GM18507 (cell line): ENCODE data around the gene PRDM16.

Experiments
- DNase-seq: peaks from one replicate; pipeline ENCODE4 v3.0.0; 2011; ENCODE audit warnings: low read depth; ENCODE audit not compliant: insufficient read length; ENCODE audit errors: extremely low spot score
- FAIRE-seq: peaks from 2 replicates; lab custom pipeline; 2011; peaks lifted over from hg19 to GRCh38; lab: Jason Lieb, UNC

Gene PRDM16

GRCh38 chr1:3065797-3066196 is 3.2 kb upstream of the PRDM16 start:
- FAIRE-seq (no peak), DNase-seq (no peak)

- FAIRE-seq (no peak), DNase-seq (no peak)
Measured at GRCh38 chr1:3066250-3066711, 2.7 kb upstream of the PRDM16 start.

- FAIRE-seq (no peak), DNase-seq (no peak)
Measured at GRCh38 chr1:3066826-3067225, 2.2 kb upstream of the PRDM16 start.

- no peak for DNase-seq
- FAIRE-seq: no peak
Measured at GRCh38 chr1:3067301-3067670, 1.7 kb upstream of the PRDM16 start.

GRCh38 chr1:3067671-3068563 is 1.1 kb upstream of the PRDM16 start:
- FAIRE-seq (no peak), DNase-seq (no peak)

GRCh38 chr1:3069491-3070308 is 697 bp downstream of the PRDM16 start:
- FAIRE-seq (no peak), DNase-seq (no peak)

GRCh38 chr1:3070309-3070643 is 1.3 kb downstream of the PRDM16 start:
- DNase-seq (no peak), FAIRE-seq (no peak)

GRCh38 chr1:3070644-3071564 is 1.9 kb downstream of the PRDM16 start:
- DNase-seq (no peak), FAIRE-seq (no peak)

- DNase-seq (no peak), FAIRE-seq (no peak)
Measured at GRCh38 chr1:3071565-3072390, 2.8 kb downstream of the PRDM16 start.

GRCh38 chr1:3072391-3073185 is 3.6 kb downstream of the PRDM16 start:
- FAIRE-seq (no peak), DNase-seq (no peak)

- DNase-seq: no peak
- no peak for FAIRE-seq
Measured at GRCh38 chr1:3073186-3073488, 4.1 kb downstream of the PRDM16 start.

GRCh38 chr1:3073489-3074296 is 4.7 kb downstream of the PRDM16 start:
- DNase-seq: no peak
- no peak for FAIRE-seq

GRCh38 chr1:3074297-3074741 is 5.3 kb downstream of the PRDM16 start:
- FAIRE-seq: no peak
- DNase-seq: no peak

- DNase-seq (no peak), FAIRE-seq (no peak)
Measured at GRCh38 chr1:3074800-3075199, 5.8 kb downstream of the PRDM16 start.

- DNase-seq: no peak
- no peak for FAIRE-seq
Measured at GRCh38 chr1:3075666-3076362, 6.8 kb downstream of the PRDM16 start.

GRCh38 chr1:3076363-3076740 is 7.3 kb downstream of the PRDM16 start:
- FAIRE-seq (no peak), DNase-seq (no peak)

GRCh38 chr1:3077081-3077480 is 8.1 kb downstream of the PRDM16 start:
- DNase-seq: no peak
- FAIRE-seq: no peak
